Heart right ventricle (tissue), 16 donors: ENCODE measurements around the gene QSOX1. TPM values are rescaled to one million over a fixed set of nuclear protein-coding genes. Genes with fewer than 3 reads are reported as not detected.

ENCODE experiments used
- ATAC-seq, 8 donors: fragments of 200-7000 bp; cut with Tn5 transposase; one replicate each; pipeline ENCODE4 v1.9.1; 2020; ENCODE audit warnings: mild to moderate bottlenecking in 8 of 8, moderate library complexity in 8 of 8, moderate number of reproducible peaks in 1 of 8
- DNase-seq, 2 donors: peaks; one replicate each; pipeline ENCODE4 v3.0.0-alpha.2; 2020
- H3K27ac ChIP-seq, 10 donors: fragments of 200-600 bp; sonication (generic) in 2 of 10; one replicate each; pipeline versions ENCODE4 v1.5.0 to v1.8.0; 2020 to 2022; ENCODE audit warnings: mild to moderate bottlenecking in 3 of 10
- H3K27me3 ChIP-seq, 7 donors: fragments of 200-600 bp; one replicate each; pipeline ENCODE4 v1.8.0; 2021 to 2022; ENCODE audit warnings: mild to moderate bottlenecking in 2 of 7
- H3K36me3 ChIP-seq, 9 donors: fragments of 200-600 bp; sonication (generic) in 1 of 9; one replicate each; pipeline versions ENCODE4 v1.5.0 to v1.8.0; 2020 to 2022; ENCODE audit warnings: mild to moderate bottlenecking in 2 of 9
- H3K4me1 ChIP-seq, 9 donors: fragments of 200-600 bp; sonication (generic) in 1 of 9; one replicate each; pipeline versions ENCODE4 v1.5.0 to v1.8.0; 2020 to 2022; ENCODE audit warnings: mild to moderate bottlenecking in 4 of 9
- H3K4me3 ChIP-seq, 10 donors: fragments of 200-600 bp; sonication (generic) in 2 of 10; one replicate each; pipeline versions ENCODE4 v1.5.0 to v1.8.0; 2020 to 2022; ENCODE audit warnings: mild to moderate bottlenecking in 7 of 10, moderate library complexity in 2 of 10
- H3K9me3 ChIP-seq, 11 donors: fragments of 200-600 bp in 10 of 11; sonication (generic) in 2 of 11; one replicate each; pipeline versions ENCODE4 v1.5.0 to v1.8.0; 2013 to 2022; ENCODE audit warnings: mild to moderate bottlenecking in 2 of 11, control low read depth in 1 of 11, moderate library complexity in 1 of 11
- WGBS, 2 donors: extraction: QIAGEN DNeasy Blood & Tissue Kit; methylation state at CpG; one replicate each; pipeline ENCODE4 v1.1.7; 2013; ENCODE audit warnings: inconsistent platforms in 1 of 2; 5-methylcytosine and 5-hydroxymethylcytosine counted together
- intact Hi-C, 10 donors: fragments of 100-400 bp; cut with DNase I; formaldehyde crosslinking; loops; one replicate each; pipeline versions ENCODE4 v1.11.1 to v1.14.2; 2022
- polyA plus RNA-seq, 2 donors: library from polyadenylated mRNA; stranded (reverse); fragments of 200-250 nt; gene quantifications; one replicate each; pipeline ENCODE4 v1.2.3, GENCODE V29; 2013
- total RNA-seq, 10 donors: library from RNA; stranded (reverse); fragmentation: NEBNext Ultra II Directional in 3 of 10; extraction: Animal tissue kit (Norgen Biotek cat#: 25700) in 3 of 10; gene quantifications; one replicate each; pipeline versions ENCODE4 v1.2.1 to v1.2.4, GENCODE V29; 2021 to 2023
- TF ChIP-seq, protein P1 (sequence below), 9 donors: fragments of 200-600 bp; sonication (generic) in 2 of 9; IDR thresholded peaks; one replicate each; pipeline versions ENCODE4 v1.5.0 to v1.8.0; 2021 to 2022; ENCODE audit warnings: antibody characterized with exemption in 9 of 9, mild to moderate bottlenecking in 5 of 9, moderate library complexity in 1 of 9
- donor health status: Arrhythmogenic right ventricular cardiomyopathy.
- donor health status: ischemic (EF 13 %, LVEDD 7.1; RV severe dilation, severe dysfunction).
- donor health status: healthy with polysubstance abuse.
- donor health status: DM: no; HTN: yes; CAD: no.
- donor health status: DM: no; HTN: no; CAD: no.
- donor health status: ischemic (EF 25% LVEDD 6.9; RV normal size, moderate dysfunction).
- donor health status: ischemic (EF 25% LVEDD 5.7; RV mildly dilated, moderate dysfunction).
- donor health status: healthy.
- donor health status: DM: yes; HTN: yes; CAD: no.
- donor health status: Ischemic cardiomyopathy.
- donor health status: ischemic (EF 35%, LVEDD 5.7; RV mildly dilated, moderate dysfunction).
- donor health status: nonischemic (EF 11% LVEDD 7.7; RV severe dilation, severe dysfunction).
- donor health status: DM: yes; HTN: yes; CAD: no.
- donor health status: PGD.
- donor health status: ischemic (EF 29% LVEDD 5.4; RV normal size, mild dysfunction).
- donor health status: nonischemic (EF 23%, LVEDD 6.1; RV moderate dilation, normal function).

Gene QSOX1
- total and polyA plus RNA-seq, 12 donors, result 43.5 to 198 (median 84.6) TPM

DNA sequence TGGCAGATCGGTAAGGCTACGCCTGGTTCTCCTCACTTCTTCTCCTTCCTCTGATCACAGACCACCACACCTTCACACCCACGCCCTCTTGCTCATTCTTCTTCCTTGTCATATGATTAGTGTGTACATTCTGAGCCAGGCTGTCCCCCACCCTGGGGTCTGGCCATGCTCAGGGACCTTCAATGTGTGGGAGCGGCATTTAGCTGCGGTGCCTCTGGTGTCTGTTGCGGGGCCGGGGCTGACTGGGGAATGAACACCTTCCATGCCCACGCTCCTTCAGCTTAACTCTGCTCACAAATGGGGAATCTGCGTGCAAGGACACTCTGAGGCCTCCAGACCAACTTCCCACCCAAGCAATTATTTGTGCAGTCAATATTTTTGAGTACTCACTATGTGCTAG lies 29.4 kb downstream of the QSOX1 start:
- no peak overlapping the region for H3K4me3 ChIP-seq
- WGBS, 2 donors, result 90 to 94% methylated on average over 9 of the region's 9 CpGs
- ATAC-seq (no peak), DNase-seq (no peak)
- TF ChIP-seq, protein P1, sequence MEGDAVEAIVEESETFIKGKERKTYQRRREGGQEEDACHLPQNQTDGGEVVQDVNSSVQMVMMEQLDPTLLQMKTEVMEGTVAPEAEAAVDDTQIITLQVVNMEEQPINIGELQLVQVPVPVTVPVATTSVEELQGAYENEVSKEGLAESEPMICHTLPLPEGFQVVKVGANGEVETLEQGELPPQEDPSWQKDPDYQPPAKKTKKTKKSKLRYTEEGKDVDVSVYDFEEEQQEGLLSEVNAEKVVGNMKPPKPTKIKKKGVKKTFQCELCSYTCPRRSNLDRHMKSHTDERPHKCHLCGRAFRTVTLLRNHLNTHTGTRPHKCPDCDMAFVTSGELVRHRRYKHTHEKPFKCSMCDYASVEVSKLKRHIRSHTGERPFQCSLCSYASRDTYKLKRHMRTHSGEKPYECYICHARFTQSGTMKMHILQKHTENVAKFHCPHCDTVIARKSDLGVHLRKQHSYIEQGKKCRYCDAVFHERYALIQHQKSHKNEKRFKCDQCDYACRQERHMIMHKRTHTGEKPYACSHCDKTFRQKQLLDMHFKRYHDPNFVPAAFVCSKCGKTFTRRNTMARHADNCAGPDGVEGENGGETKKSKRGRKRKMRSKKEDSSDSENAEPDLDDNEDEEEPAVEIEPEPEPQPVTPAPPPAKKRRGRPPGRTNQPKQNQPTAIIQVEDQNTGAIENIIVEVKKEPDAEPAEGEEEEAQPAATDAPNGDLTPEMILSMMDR (IDR thresholded peaks at IDR 0.05), result no peak
- no peaks in the 10 kb centered on the region for H3K4me1 ChIP-seq
- H3K27me3 ChIP-seq, result no peaks in the 10 kb centered on the region
- intact Hi-C loops, result loop anchor here in 7 of 10 donors (10.0 kb wide), 3 partner anchors 231 to 301 kb away; no protein-coding TSS in a partner anchor
- H3K27ac ChIP-seq, result no peak overlapping the region
- no peaks in the 10 kb centered on the region for H3K9me3 ChIP-seq
- H3K36me3 ChIP-seq, result peaks cover 0 to 91% (median 45%) of the 10 kb centered on the region in 9 donors

DNA sequence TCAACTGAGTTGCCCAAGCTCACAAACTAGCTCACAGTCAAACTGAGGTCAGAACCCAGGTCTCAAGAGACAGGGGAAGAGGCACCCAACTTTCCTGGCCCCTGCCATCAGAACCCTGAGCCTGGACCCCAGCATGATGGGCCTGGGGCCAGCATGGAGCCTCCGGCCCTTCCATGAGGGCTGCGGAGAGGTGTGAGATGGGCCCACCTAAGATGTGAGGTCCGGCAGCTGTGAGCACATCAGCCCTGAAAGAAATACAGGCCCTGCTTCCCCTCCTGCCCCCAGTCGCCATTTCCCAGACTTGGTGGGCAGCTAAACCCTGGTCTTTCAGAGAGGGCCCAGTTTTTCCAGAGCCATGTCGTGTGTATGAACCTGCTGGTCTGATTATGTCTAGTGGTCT lies 30.6 kb downstream of the QSOX1 start:
- whole genome bisulfite sequencing, 2 donors, result 84 to 92% methylated on average over 5 of the region's 5 CpGs
- no peak for DNase-seq
- Histone ChIP-seq H3K27me3 (no peaks in the 10 kb centered on the region), H3K4me1 (no peaks in the 10 kb centered on the region), H3K36me3 (peaks cover 0 to 94% (median 53%) of the 10 kb centered on the region in 9 donors), H3K4me3 (no peak overlapping the region), H3K9me3 (no peaks in the 10 kb centered on the region), H3K27ac (no peak overlapping the region)
- intact Hi-C loops, result loop anchor here in 8 of 10 donors (5.0 to 10.0 kb wide), 4 partner anchors 230 to 300 kb away; no protein-coding TSS in a partner anchor
- TF ChIP-seq, protein P1 (IDR thresholded peaks at IDR 0.05), result no peak
- ATAC-seq, result no peak

DNA sequence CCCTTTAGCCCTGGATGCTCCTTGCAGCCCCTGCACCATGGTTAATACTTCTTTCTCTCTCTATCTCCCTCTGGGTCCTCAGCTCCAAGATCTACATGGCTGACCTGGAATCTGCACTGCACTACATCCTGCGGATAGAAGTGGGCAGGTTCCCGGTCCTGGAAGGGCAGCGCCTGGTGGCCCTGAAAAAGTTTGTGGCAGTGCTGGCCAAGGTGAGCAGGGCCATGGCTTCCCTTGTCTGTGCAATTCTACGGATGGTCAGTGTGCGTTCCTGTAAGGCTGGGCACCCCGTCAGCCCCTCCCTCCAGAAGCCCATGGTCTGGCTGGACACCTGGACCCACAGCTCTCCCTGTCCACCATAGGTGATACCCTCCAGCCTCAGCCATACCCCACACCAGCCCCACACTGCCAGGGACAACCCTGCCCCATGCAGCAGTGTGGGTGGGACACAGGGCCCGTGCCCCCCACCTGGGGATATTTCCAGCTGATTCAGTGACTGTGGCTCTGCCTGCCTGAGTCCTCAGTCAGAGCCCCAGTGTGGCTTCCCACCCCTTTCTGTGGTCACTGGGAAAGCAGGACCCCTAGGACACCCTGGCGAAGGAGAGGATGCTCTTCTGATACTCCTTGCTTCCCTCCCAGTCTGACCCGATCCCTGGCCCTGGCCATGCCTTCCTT lies 31.4 kb downstream of the QSOX1 start:
- WGBS, 2 donors, result 94 to 96% methylated on average over 9 of the region's 9 CpGs
- DNase-seq, result no peak
- no peaks in the 10 kb centered on the region for H3K4me1 ChIP-seq
- TF ChIP-seq, protein P1 (IDR thresholded peaks at IDR 0.05), result no peak
- H3K36me3 ChIP-seq, result peaks cover 0 to 100% (median 61%) of the 10 kb centered on the region in 9 donors
- no peak overlapping the region for H3K27ac ChIP-seq
- intact Hi-C loops, result loop anchor here in 8 of 10 donors (5.0 to 10.0 kb wide), 4 partner anchors 229 to 299 kb away; no protein-coding TSS in a partner anchor
- no peak for ATAC-seq
- H3K9me3 ChIP-seq, result no peaks in the 10 kb centered on the region
- no peak overlapping the region for H3K4me3 ChIP-seq
- no peaks in the 10 kb centered on the region for H3K27me3 ChIP-seq

DNA sequence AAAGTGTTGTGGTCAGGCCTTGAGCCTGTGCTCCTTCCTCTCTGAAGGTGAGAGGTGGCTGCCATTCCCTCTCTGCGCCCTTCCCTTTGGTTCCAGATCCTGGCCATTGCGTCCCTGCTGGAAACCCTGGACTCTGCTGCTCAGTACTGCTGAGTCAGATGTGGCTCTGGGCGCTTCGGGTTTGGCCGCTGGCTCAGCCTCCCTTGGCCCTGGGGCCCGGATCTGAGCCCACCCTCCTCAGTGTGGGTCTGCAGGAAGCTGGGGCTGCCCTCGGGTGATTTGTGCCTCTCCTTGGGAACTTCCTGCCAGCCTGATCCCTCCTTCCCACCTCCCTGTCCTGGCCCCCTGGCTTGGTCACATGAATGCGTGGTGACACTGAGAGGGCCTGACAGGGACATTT lies 32.2 kb downstream of the QSOX1 start:
- ATAC-seq (no peak), DNase-seq (no peak)
- intact Hi-C loops, result loop anchor here in 8 of 10 donors (5.0 to 10.0 kb wide), 4 partner anchors 228 to 298 kb away; no protein-coding TSS in a partner anchor
- TF ChIP-seq, protein P1 (IDR thresholded peaks at IDR 0.05), result no peak
- 76 to 80% methylated on average over 8 of the region's 8 CpGs for WGBS, 2 donors
- no peak overlapping the region for H3K27ac ChIP-seq
- no peaks in the 10 kb centered on the region for H3K9me3 ChIP-seq
- H3K36me3 ChIP-seq, result peaks cover 0 to 100% (median 62%) of the 10 kb centered on the region in 9 donors
- H3K27me3 ChIP-seq, result no peaks in the 10 kb centered on the region
- no peaks in the 10 kb centered on the region for H3K4me1 ChIP-seq
- no peak overlapping the region for H3K4me3 ChIP-seq
